ENCODE data around the gene ATP1B3. TPM values are rescaled to one million over a fixed set of nuclear protein-coding genes. Genes with fewer than 3 reads are reported as not detected.

Gene ATP1B3
- total and polyA plus RNA-seq, 2 experiments from 2014 or later = 123 to 316 TPM

DNA sequence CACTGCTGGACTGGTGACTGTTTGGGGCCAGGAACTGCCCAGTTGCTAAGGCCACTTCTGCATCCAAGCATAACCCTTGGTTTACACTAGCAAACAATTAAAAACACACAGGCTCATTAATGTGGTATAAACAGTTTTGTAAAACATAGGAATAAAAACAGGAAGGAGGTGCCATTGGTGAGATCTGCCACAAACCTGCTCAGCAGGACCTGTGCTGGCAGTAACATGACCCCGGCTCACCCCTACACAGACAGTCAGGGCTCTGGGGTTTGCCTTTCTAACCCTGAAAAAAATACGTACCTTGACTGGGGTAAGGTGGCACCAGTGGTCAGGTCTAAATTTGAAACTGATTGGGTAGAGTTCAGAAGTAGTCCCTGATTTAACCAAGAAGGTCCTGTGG, 76.2 kb downstream of the ATP1B3 start:
- Histone ChIP-seq H3K4me2 (no peak overlapping the region), H3K4me3 (no peak overlapping the region), H3K9me3 (ENCODE audit: low read depth) (no peaks in the 10 kb centered on the region), H3K36me3 (replicated peaks; ENCODE audit: insufficient read depth, low read depth) (no peaks in the 10 kb centered on the region), H3K4me1 (ENCODE audit: insufficient read depth) (no peaks in the 10 kb centered on the region), H3K9me2 (replicated peaks; ENCODE audit: insufficient read depth) (no peaks in the 10 kb centered on the region), H3K79me2 (no peaks in the 10 kb centered on the region), H2AFZ (no peak overlapping the region), H3K27ac (no peak overlapping the region), H3K27me3 (no peaks in the 10 kb centered on the region), H4K20me1 (ENCODE audit: insufficient read depth, poor library complexity, severe bottlenecking) (no peaks in the 10 kb centered on the region)
- 87% methylated on average over 2 of the region's 2 CpGs for WGBS (ENCODE audit: low lambda C conversion rate, missing lambda C conversion rate)
- TF ChIP-seq, protein P1, sequence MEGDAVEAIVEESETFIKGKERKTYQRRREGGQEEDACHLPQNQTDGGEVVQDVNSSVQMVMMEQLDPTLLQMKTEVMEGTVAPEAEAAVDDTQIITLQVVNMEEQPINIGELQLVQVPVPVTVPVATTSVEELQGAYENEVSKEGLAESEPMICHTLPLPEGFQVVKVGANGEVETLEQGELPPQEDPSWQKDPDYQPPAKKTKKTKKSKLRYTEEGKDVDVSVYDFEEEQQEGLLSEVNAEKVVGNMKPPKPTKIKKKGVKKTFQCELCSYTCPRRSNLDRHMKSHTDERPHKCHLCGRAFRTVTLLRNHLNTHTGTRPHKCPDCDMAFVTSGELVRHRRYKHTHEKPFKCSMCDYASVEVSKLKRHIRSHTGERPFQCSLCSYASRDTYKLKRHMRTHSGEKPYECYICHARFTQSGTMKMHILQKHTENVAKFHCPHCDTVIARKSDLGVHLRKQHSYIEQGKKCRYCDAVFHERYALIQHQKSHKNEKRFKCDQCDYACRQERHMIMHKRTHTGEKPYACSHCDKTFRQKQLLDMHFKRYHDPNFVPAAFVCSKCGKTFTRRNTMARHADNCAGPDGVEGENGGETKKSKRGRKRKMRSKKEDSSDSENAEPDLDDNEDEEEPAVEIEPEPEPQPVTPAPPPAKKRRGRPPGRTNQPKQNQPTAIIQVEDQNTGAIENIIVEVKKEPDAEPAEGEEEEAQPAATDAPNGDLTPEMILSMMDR (IDR thresholded peaks at IDR 0.05; ENCODE audit: poor library complexity) = no peak
- TF ChIP-seq EZH2phosphoT487 (IDR thresholded peaks at IDR 0.05; ENCODE audit: low read depth, severe bottlenecking, unreplicated experiment) (no peak), EZH2 (IDR thresholded peaks at IDR 0.05; ENCODE audit: borderline replicate concordance) (no peak)
- DNase-seq (ENCODE audit: low spot score) = no peak

DNA sequence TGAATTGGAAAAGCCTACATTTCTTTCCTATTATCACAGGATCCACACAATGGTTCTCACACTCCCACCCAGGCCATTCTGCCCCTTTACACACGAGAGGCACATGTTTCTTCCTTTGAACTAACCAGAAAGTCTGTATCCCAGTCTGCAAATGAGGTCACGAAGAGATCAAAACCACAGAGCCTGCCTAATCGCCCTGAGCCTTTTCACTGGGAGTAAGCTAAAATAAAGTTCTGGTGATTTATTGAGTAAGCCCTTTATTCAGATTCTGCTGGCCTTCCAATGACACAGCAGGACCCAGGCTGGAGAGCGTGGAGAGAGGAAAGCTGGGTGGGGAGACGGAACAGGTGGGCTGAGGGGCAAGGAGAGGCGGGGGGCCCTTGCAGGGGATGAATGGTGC, 78.7 kb downstream of the ATP1B3 start:
- Histone ChIP-seq H2AFZ (no peak overlapping the region), H3K9me3 (ENCODE audit: low read depth) (no peaks in the 10 kb centered on the region), H3K36me3 (replicated peaks; ENCODE audit: insufficient read depth, low read depth) (peaks cover 4% of the 10 kb centered on the region), H3K9me2 (replicated peaks; ENCODE audit: insufficient read depth) (no peaks in the 10 kb centered on the region), H3K79me2 (no peaks in the 10 kb centered on the region), H3K4me1 (ENCODE audit: insufficient read depth) (no peaks in the 10 kb centered on the region), H4K20me1 (ENCODE audit: insufficient read depth, poor library complexity, severe bottlenecking) (no peaks in the 10 kb centered on the region), H3K4me2 (no peak overlapping the region), H3K4me3 (no peak overlapping the region), H3K27ac (no peak overlapping the region), H3K27me3 (no peaks in the 10 kb centered on the region)
- WGBS (ENCODE audit: low lambda C conversion rate, missing lambda C conversion rate) = 78% methylated on average over 6 of the region's 6 CpGs
- DNase-seq (ENCODE audit: low spot score) = no peak
- no peak for TF ChIP-seq EZH2phosphoT487 (IDR thresholded peaks at IDR 0.05; ENCODE audit: low read depth, severe bottlenecking, unreplicated experiment)
- TF ChIP-seq, protein P1 (IDR thresholded peaks at IDR 0.05; ENCODE audit: poor library complexity) = no peak
- TF ChIP-seq EZH2 (IDR thresholded peaks at IDR 0.05; ENCODE audit: borderline replicate concordance) = no peak

DNA sequence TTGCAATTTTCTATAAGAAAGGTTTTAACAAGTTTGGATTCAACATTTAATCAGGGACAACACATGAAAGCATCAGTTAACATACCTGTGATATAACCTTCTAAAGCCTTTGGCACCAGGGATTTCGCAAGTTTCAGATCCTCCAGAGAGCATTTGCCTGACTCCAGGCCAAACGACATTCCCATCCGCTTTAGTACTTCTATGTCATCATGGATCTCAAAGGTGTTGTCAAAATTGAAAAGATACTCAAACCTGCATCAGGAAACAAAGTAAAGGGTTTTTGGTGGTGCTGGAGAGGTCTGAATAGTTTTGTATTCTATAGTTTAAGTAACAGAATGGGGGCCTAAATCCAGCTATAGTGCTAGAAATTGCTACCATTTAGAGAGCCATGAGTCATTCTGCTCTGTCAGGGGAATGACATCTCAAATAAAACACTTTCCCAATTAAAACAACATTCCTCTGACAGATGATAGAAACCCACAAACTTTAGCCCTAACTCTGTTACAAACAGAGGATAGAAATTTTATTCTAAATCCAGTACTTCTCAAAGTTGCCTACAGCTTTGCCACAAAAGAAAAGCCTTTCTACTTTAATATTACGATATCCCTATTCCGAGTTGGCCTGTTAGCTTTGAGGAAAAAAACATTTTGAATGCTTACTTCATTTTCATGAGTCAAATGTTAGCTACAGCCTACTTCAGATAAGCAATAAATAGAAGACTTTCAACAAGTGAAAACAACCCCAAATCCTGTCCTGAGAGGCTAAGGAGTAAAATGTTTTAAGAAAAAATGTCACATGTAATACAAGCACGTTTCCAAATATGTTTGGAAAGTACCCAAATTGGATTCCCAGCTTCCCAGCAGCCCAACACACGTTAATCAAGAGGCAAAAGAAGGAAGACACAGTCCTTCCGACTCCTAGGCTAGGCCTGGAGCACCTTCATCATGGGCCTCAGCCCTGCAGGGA, 83.4 kb downstream of the ATP1B3 start:
- TF ChIP-seq EZH2phosphoT487 (IDR thresholded peaks at IDR 0.05; ENCODE audit: low read depth, severe bottlenecking, unreplicated experiment) (no peak), EZH2 (IDR thresholded peaks at IDR 0.05; ENCODE audit: borderline replicate concordance) (no peak)
- TF ChIP-seq, protein P1 (IDR thresholded peaks at IDR 0.05; ENCODE audit: poor library complexity) = no peak
- Histone ChIP-seq H3K4me3 (no peak overlapping the region), H3K9me2 (replicated peaks; ENCODE audit: insufficient read depth) (no peaks in the 10 kb centered on the region), H3K36me3 (replicated peaks; ENCODE audit: insufficient read depth, low read depth) (peaks cover 4% of the 10 kb centered on the region), H3K4me1 (ENCODE audit: insufficient read depth) (no peaks in the 10 kb centered on the region), H3K27ac (peak overlapping the region; percentile 15), H4K20me1 (ENCODE audit: insufficient read depth, poor library complexity, severe bottlenecking) (no peaks in the 10 kb centered on the region), H3K79me2 (no peaks in the 10 kb centered on the region), H3K9me3 (ENCODE audit: low read depth) (no peaks in the 10 kb centered on the region), H3K4me2 (no peak overlapping the region), H2AFZ (no peak overlapping the region), H3K27me3 (no peaks in the 10 kb centered on the region)
- no peak for DNase-seq (ENCODE audit: low spot score)
- 75% methylated on average over 8 of the region's 8 CpGs for WGBS (ENCODE audit: low lambda C conversion rate, missing lambda C conversion rate)

Measured in hepatocyte (in vitro differentiated cells).